Mesendoderm (in vitro differentiated cells): ENCODE measurements around the gene SNAPC2.
A peak's percentile ranks its signal among the peaks of the same experiment; 100 is the strongest.
"Not testable (repeated sequence)": the region's sequence is repeated elsewhere in the genome, so short reads cannot be mapped to it uniquely, and the experiment has no call there.

ENCODE experiments used
- DNase-seq: peaks from one replicate; pipeline ENCODE4 v3.0.0; 2013
- H2AK5ac ChIP-seq: 2 replicates; pipeline ENCODE4 v1.6.1; 2013; ENCODE audit warnings: low read length, inconsistent platforms
- H2BK120ac ChIP-seq: 2 replicates; pipeline ENCODE4 v1.6.1; 2013; ENCODE audit warnings: low read depth, mild to moderate bottlenecking, low read length, moderate library complexity, mixed read lengths
- H2BK15ac ChIP-seq: replicated peaks from 2 replicates; pipeline ENCODE4 v1.6.1; 2013; ENCODE audit warnings: low read depth, mild to moderate bottlenecking, moderate library complexity
- H2BK5ac ChIP-seq: 2 replicates; pipeline ENCODE4 v1.6.1; 2013; ENCODE audit warnings: low read length, inconsistent platforms
- H3K18ac ChIP-seq: 2 replicates; pipeline ENCODE4 v1.6.1; 2013; ENCODE audit warnings: mild to moderate bottlenecking, low read length, mixed read lengths
- H3K23ac ChIP-seq: one replicate; pipeline ENCODE4 v1.6.1; 2013; ENCODE audit warnings: low read length
- H3K27ac ChIP-seq: 2 replicates; pipeline ENCODE4 v1.5.1; 2013; ENCODE audit warnings: low read depth, mild to moderate bottlenecking, inconsistent platforms, low read length, moderate library complexity
- H3K27me3 ChIP-seq: 2 replicates; pipeline ENCODE4 v1.6.1; 2013; ENCODE audit warnings: low read length, control low read depth, mild to moderate bottlenecking, inconsistent platforms; ENCODE audit not compliant: insufficient read depth, poor library complexity
- H3K36me3 ChIP-seq: 2 replicates; pipeline ENCODE4 v1.6.1; 2013; ENCODE audit warnings: low read length, inconsistent platforms; ENCODE audit not compliant: control insufficient read depth, insufficient read depth
- H3K4ac ChIP-seq: one replicate; pipeline ENCODE4 v1.6.1; 2013; ENCODE audit warnings: low read depth, mild to moderate bottlenecking, low read length, moderate library complexity
- H3K4me1 ChIP-seq: 2 replicates; pipeline ENCODE4 v1.6.1; 2013; ENCODE audit warnings: low read depth, low read length, inconsistent platforms; ENCODE audit not compliant: control insufficient read depth
- H3K4me2 ChIP-seq: 2 replicates; pipeline ENCODE4 v1.6.1; 2013; ENCODE audit warnings: low read length
- H3K4me3 ChIP-seq: 2 replicates; pipeline ENCODE4 v1.5.1; 2013; ENCODE audit warnings: mild to moderate bottlenecking, low read length
- H3K56ac ChIP-seq: one replicate; pipeline ENCODE4 v1.6.1; 2013; ENCODE audit warnings: low read length
- H3K79me1 ChIP-seq: 2 replicates; pipeline ENCODE4 v1.6.1; 2013; ENCODE audit warnings: low read length, inconsistent platforms
- H3K79me2 ChIP-seq: 2 replicates; pipeline ENCODE4 v1.6.1; 2013; ENCODE audit warnings: mild to moderate bottlenecking, low read length; ENCODE audit not compliant: control insufficient read depth, insufficient read depth
- H3K9ac ChIP-seq: 2 replicates; pipeline ENCODE4 v1.6.1; 2013; ENCODE audit warnings: low read length, inconsistent platforms
- H4K5ac ChIP-seq: one replicate; pipeline ENCODE4 v1.6.1; 2013; ENCODE audit warnings: low read length
- H4K8ac ChIP-seq: one replicate; pipeline ENCODE4 v1.6.1; 2013; ENCODE audit warnings: low read depth, mild to moderate bottlenecking, control low read depth, low read length, moderate library complexity
- WGBS: extraction: QIAGEN DNeasy Blood & Tissue Kit; methylation state at CpG from one replicate; pipeline ENCODE4 v1.1.7; 2013; ENCODE audit warnings: low lambda C conversion rate, missing lambda C conversion rate; ENCODE audit not compliant: insufficient coverage; ENCODE audit errors: extremely low coverage; 5-methylcytosine and 5-hydroxymethylcytosine counted together

Gene SNAPC2

DNA sequence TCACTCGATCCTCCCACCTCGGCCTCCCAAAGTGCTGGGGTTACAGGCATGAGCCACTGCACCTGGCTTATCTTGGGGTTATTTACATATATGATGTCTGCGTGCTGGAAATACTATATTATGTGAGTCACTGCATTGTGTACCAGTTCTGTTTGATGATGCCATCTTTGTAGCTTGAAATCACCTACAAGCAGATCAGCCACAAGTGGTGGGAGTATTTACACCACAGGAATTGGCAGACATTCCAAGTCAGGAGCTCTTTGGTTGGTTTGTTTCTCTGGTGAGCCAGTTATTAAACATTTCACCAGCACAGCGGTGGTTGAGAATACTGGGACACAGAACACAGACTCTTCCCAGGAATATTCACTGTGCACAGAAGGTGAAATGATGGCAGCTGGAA lies 27.8 kb downstream of the SNAPC2 start:
- Histone ChIP-seq H2BK5ac (no peak overlapping the region), H4K5ac (no peak overlapping the region), H3K79me2 (peaks cover 3% of the 10 kb centered on the region), H3K56ac (no peak overlapping the region), H3K9ac (no peak overlapping the region), H3K27ac (no peak overlapping the region), H3K27me3 (no peaks in the 10 kb centered on the region), H2AK5ac (no peak overlapping the region), H3K4me1 (no peaks in the 10 kb centered on the region), H3K4me3 (no peak overlapping the region), H3K79me1 (no peaks in the 10 kb centered on the region), H2BK120ac (no peak overlapping the region), H3K4ac (no peak overlapping the region), H2BK15ac (no peak overlapping the region), H3K18ac (no peak overlapping the region), H4K8ac (no peak overlapping the region), H3K23ac (no peak overlapping the region), H3K4me2 (no peak overlapping the region), H3K36me3 (no peaks in the 10 kb centered on the region)
- no peak for DNase-seq
- no CpG with 5 or more reads among the region's 4 CpGs for WGBS

- H4K5ac ChIP-seq = no peak overlapping the region
- H3K27me3 ChIP-seq = no peaks in the 10 kb centered on the region
- H2BK15ac ChIP-seq = no peak overlapping the region
- H3K27ac ChIP-seq = no peak overlapping the region
- H3K18ac ChIP-seq = no peak overlapping the region
- no peak overlapping the region for H3K4ac ChIP-seq
- no peaks in the 10 kb centered on the region for H3K79me1 ChIP-seq
- H2BK5ac ChIP-seq = no peak overlapping the region
- no peak overlapping the region for H2AK5ac ChIP-seq
- no peak overlapping the region for H4K8ac ChIP-seq
- no CpG with 5 or more reads among the region's 3 CpGs for WGBS
- no peak overlapping the region for H2BK120ac ChIP-seq
- no peaks in the 10 kb centered on the region for H3K79me2 ChIP-seq
- no peaks in the 10 kb centered on the region for H3K4me1 ChIP-seq
- no peak overlapping the region for H3K4me3 ChIP-seq
- no peak overlapping the region for H3K23ac ChIP-seq
- H3K4me2 ChIP-seq = no peak overlapping the region
- H3K9ac ChIP-seq = no peak overlapping the region
- peak; percentile 31 for DNase-seq
- no peaks in the 10 kb centered on the region for H3K36me3 ChIP-seq
- H3K56ac ChIP-seq = no peak overlapping the region
Observed at GRCh38 chr19:7953060-7953459, 32.9 kb downstream of the SNAPC2 start.

- Histone ChIP-seq H3K4ac (no peak overlapping the region), H3K79me1 (no peaks in the 10 kb centered on the region), H3K4me3 (no peak overlapping the region), H4K5ac (no peak overlapping the region), H3K23ac (no peak overlapping the region), H3K18ac (no peak overlapping the region), H3K27ac (no peak overlapping the region), H2BK5ac (no peak overlapping the region), H3K36me3 (no peaks in the 10 kb centered on the region), H3K4me1 (no peaks in the 10 kb centered on the region), H3K27me3 (no peaks in the 10 kb centered on the region), H3K79me2 (no peaks in the 10 kb centered on the region), H2BK15ac (no peak overlapping the region), H2BK120ac (no peak overlapping the region), H2AK5ac (no peak overlapping the region), H3K56ac (no peak overlapping the region), H3K4me2 (no peak overlapping the region), H4K8ac (no peak overlapping the region), H3K9ac (no peak overlapping the region)
- WGBS = no CpG with 5 or more reads among the region's 7 CpGs
- peak; percentile 52 for DNase-seq
Observed at GRCh38 chr19:7953576-7953975, 33.4 kb downstream of the SNAPC2 start.

GRCh38 chr19:7955696-7956095 lies 35.6 kb downstream of the SNAPC2 start:
- Histone ChIP-seq H3K36me3 (no peaks in the 10 kb centered on the region), H3K18ac (no peak overlapping the region), H2BK15ac (no peak overlapping the region), H3K79me2 (no peaks in the 10 kb centered on the region), H3K56ac (no peak overlapping the region), H3K4ac (no peak overlapping the region), H3K79me1 (no peaks in the 10 kb centered on the region), H3K27me3 (no peaks in the 10 kb centered on the region), H3K23ac (no peak overlapping the region), H2BK120ac (no peak overlapping the region), H3K4me3 (no peak overlapping the region), H2BK5ac (no peak overlapping the region), H4K5ac (no peak overlapping the region), H3K4me2 (no peak overlapping the region), H2AK5ac (no peak overlapping the region), H3K9ac (no peak overlapping the region), H3K4me1 (no peaks in the 10 kb centered on the region), H3K27ac (no peak overlapping the region), H4K8ac (no peak overlapping the region)
- DNase-seq = no peak
- WGBS = no CpG with 5 or more reads among the region's 11 CpGs

- H3K56ac ChIP-seq = no peak overlapping the region
- no CpG with 5 or more reads among the region's 6 CpGs for WGBS
Observed at GRCh38 chr19:7959211-7959610, 39.1 kb downstream of the SNAPC2 start.

DNA sequence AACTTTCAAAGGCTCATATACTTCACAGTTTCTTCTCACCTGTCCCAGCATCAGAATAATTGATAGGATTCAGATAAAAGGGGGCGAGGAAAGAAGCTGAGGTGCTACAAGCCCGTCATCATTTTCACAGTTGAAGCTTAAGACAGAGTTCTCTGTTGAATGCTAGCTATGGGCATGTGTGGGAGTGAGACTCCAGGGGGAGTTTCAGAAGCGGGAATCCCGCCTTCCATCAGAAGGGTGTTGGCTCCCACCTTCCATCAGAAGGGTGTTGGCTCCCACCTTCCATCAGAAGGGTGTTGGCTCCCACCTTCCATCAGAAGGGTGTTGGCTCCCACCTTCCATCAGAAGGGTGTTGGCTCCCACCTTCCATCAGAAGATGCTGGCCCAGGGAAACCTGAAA lies 40.9 kb downstream of the SNAPC2 start:
- not testable (repeated sequence) for H3K79me1 ChIP-seq, H4K8ac ChIP-seq, H2BK120ac ChIP-seq, H3K4ac ChIP-seq, H3K23ac ChIP-seq, DNase-seq, H2BK15ac ChIP-seq, H3K36me3 ChIP-seq, H3K79me2 ChIP-seq, H4K5ac ChIP-seq, H3K4me1 ChIP-seq, H2AK5ac ChIP-seq, H3K9ac ChIP-seq, H3K4me3 ChIP-seq, H3K27me3 ChIP-seq, H3K56ac ChIP-seq, H3K4me2 ChIP-seq, H3K18ac ChIP-seq, H2BK5ac ChIP-seq, H3K27ac ChIP-seq
- no CpG with 5 or more reads among the region's 4 CpGs for WGBS

More at GRCh38 chr19:7959211-7959610, 39.1 kb downstream of the SNAPC2 start:
- Histone ChIP-seq H3K27me3 (no peaks in the 10 kb centered on the region), H3K27ac (no peak overlapping the region), H2BK15ac (no peak overlapping the region), H2BK5ac (no peak overlapping the region), H4K5ac (no peak overlapping the region), H2AK5ac (no peak overlapping the region), H3K9ac (no peak overlapping the region), H4K8ac (no peak overlapping the region), H3K79me1 (no peaks in the 10 kb centered on the region), H3K4me3 (no peak overlapping the region), H3K79me2 (no peaks in the 10 kb centered on the region), H3K4me1 (no peaks in the 10 kb centered on the region), H3K4ac (no peak overlapping the region), H3K4me2 (no peak overlapping the region), H2BK120ac (no peak overlapping the region), H3K36me3 (peaks cover 3% of the 10 kb centered on the region), H3K23ac (no peak overlapping the region), H3K18ac (no peak overlapping the region)
- no peak for DNase-seq
